ENCODE measurements around the gene ROBO1. TPM values are rescaled to one million over a fixed set of nuclear protein-coding genes. Genes with fewer than 3 reads are reported as not detected.

ROBO1 gene
- total and polyA plus RNA-seq, 2 of the 13 experiments (the other 11 are each of a cell fraction or from before 2014, with no cell fraction given), result 52.2 to 71.0 TPM

- TF ChIP-seq ZNF646 (CRISPR knock-in tag; IDR thresholded peaks at IDR 0.05), result no peak
- TF ChIP-seq GATA4 (IDR thresholded peaks at IDR 0.05; ENCODE audit: borderline replicate concordance, low read depth), result peak; percentile 60; the same call in 1 of the 2 replicates
- no peak for TF ChIP-seq ZNF768 (CRISPR knock-in tag; IDR thresholded peaks at IDR 0.05)
- peak; percentile 10; the same call in 1 of the 2 replicates for TF ChIP-seq ZNF563 (CRISPR knock-in tag; IDR thresholded peaks at IDR 0.05)
- TF ChIP-seq ZNF749 (CRISPR knock-in tag; IDR thresholded peaks at IDR 0.05; ENCODE audit: borderline replicate concordance), result no peak
- no peak for TF ChIP-seq ZNF460 (CRISPR knock-in tag; IDR thresholded peaks at IDR 0.05; ENCODE audit: borderline replicate concordance)
- no peak for TF ChIP-seq ZNF781 (CRISPR knock-in tag; IDR thresholded peaks at IDR 0.05; ENCODE audit: borderline replicate concordance, not compliant biosample characterization)
- no peak for TF ChIP-seq ZNF20 (CRISPR knock-in tag; IDR thresholded peaks at IDR 0.05)
- peak; percentile 62; the same call in 1 of the 2 replicates for TF ChIP-seq ZSCAN9 (CRISPR knock-in tag; IDR thresholded peaks at IDR 0.05; ENCODE audit: borderline replicate concordance)
- TF ChIP-seq ZNF737 (CRISPR knock-in tag; IDR thresholded peaks at IDR 0.05; ENCODE audit: borderline replicate concordance), result no peak
- TF ChIP-seq, protein P1, sequence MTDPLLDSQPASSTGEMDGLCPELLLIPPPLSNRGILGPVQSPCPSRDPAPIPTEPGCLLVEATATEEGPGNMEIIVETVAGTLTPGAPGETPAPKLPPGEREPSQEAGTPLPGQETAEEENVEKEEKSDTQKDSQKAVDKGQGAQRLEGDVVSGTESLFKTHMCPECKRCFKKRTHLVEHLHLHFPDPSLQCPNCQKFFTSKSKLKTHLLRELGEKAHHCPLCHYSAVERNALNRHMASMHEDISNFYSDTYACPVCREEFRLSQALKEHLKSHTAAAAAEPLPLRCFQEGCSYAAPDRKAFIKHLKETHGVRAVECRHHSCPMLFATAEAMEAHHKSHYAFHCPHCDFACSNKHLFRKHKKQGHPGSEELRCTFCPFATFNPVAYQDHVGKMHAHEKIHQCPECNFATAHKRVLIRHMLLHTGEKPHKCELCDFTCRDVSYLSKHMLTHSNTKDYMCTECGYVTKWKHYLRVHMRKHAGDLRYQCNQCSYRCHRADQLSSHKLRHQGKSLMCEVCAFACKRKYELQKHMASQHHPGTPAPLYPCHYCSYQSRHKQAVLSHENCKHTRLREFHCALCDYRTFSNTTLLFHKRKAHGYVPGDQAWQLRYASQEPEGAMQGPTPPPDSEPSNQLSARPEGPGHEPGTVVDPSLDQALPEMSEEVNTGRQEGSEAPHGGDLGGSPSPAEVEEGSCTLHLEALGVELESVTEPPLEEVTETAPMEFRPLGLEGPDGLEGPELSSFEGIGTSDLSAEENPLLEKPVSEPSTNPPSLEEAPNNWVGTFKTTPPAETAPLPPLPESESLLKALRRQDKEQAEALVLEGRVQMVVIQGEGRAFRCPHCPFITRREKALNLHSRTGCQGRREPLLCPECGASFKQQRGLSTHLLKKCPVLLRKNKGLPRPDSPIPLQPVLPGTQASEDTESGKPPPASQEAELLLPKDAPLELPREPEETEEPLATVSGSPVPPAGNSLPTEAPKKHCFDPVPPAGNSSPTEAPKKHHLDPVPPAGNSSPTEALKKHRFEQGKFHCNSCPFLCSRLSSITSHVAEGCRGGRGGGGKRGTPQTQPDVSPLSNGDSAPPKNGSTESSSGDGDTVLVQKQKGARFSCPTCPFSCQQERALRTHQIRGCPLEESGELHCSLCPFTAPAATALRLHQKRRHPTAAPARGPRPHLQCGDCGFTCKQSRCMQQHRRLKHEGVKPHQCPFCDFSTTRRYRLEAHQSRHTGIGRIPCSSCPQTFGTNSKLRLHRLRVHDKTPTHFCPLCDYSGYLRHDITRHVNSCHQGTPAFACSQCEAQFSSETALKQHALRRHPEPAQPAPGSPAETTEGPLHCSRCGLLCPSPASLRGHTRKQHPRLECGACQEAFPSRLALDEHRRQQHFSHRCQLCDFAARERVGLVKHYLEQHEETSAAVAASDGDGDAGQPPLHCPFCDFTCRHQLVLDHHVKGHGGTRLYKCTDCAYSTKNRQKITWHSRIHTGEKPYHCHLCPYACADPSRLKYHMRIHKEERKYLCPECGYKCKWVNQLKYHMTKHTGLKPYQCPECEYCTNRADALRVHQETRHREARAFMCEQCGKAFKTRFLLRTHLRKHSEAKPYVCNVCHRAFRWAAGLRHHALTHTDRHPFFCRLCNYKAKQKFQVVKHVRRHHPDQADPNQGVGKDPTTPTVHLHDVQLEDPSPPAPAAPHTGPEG (CRISPR knock-in tag; IDR thresholded peaks at IDR 0.05), result 0 out of 2 replicates have a peak, but pooled peaks have one; percentile 8
- no peak for TF ChIP-seq ZMYM2 (CRISPR knock-in tag; IDR thresholded peaks at IDR 0.05)
- TF ChIP-seq ZSCAN30 (CRISPR knock-in tag; IDR thresholded peaks at IDR 0.05), result no peak
- TF ChIP-seq ZNF17 (CRISPR knock-in tag; IDR thresholded peaks at IDR 0.05), result no peak
- TF ChIP-seq ZNF138 (CRISPR knock-in tag; IDR thresholded peaks at IDR 0.05; ENCODE audit: low read depth), result no peak
- TF ChIP-seq KLF6 (CRISPR knock-in tag; IDR thresholded peaks at IDR 0.05), result peak; percentile 15; the same call in 1 of the 2 replicates
- no peak for TF ChIP-seq NFIB (CRISPR knock-in tag; IDR thresholded peaks at IDR 0.05; ENCODE audit: borderline replicate concordance)
- no peak for TF ChIP-seq FLYWCH1 (CRISPR knock-in tag; IDR thresholded peaks at IDR 0.05)
Observed at GRCh38 chr3:79019137-79019923, 748.5 kb downstream of the ROBO1 start (continued).
